ENCODE data around the gene LYPD5.

LYPD5 gene

DNA sequence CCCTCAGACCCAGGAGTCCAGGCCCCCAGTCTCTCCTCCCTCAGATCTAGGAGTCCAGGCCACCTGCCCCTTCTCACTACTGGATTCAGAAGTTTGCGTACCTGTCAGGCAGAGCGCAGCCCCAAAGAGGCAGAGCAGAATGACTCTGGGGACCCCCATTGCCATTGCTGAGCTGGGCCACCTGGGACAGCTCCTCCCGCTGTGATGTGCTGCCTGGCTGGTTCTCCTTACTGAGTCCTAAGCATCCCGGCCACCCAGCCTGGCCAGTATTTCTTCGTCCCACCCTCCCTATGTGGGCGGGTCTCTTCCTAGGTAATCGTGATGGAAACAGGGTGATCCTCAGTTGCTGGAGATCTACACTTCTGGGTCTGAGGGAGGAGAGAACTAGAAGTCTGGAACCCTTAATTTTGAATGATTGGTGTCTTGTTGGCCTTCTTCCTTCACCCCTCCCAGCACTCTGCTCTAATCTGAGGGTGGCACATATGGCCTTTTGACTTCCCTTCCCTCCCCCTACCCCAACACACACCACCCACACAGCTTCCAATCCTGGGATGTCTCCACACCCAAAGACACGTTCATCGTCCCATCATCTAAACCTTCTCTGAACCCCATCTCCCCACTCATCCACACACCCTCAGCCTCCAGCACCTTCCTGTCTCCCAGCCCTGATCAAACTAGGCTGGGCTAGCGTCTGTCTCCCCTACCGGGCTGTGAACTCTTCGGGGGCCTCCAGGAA is at the start of gene LYPD5:
TSS of gene LYPD5 (minus strand) at position 232 of the 736 bp plus-strand sequence. CDS start at position 165, 67 bp downstream.
- DNase-seq (ENCODE audit: extremely low spot score): no peak
- no peak for TF ChIP-seq CTCF (IDR thresholded peaks at IDR 0.05; ENCODE audit: control extremely low read depth, extremely low read depth, low read depth, missing control alignments)
- ChIA-PET POLR2A (no interaction called here), CTCF (no interaction called here)

DNA sequence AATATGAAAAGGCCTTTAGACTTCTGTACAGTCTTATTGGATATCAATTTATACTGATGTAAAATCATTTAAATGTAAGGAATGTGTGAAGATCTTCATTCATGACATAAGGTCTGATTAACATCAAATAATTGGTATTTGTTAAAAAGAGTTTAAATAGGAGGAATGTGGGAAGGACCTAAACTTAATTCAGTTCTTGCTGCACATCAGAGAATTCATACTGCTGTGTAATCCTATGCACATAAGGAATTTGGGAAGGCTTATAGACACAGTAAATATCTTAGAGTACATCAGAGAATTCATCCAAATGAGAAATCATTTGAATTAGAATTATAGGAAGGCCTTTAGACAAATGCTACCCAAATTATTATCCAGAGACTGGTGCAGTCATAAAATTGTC is 46.6 kb upstream of the LYPD5 start:
- CTCF ChIA-PET: no interaction called here
- TF ChIP-seq CTCF (IDR thresholded peaks at IDR 0.05; ENCODE audit: control extremely low read depth, extremely low read depth, low read depth, missing control alignments): no peak
- no peak for DNase-seq (ENCODE audit: extremely low spot score)
- POLR2A ChIA-PET: no interaction called here

- no peak for TF ChIP-seq CTCF (IDR thresholded peaks at IDR 0.05; ENCODE audit: control extremely low read depth, extremely low read depth, low read depth, missing control alignments)
- ChIA-PET CTCF (no interaction called here), POLR2A (no interaction called here)
- DNase-seq (ENCODE audit: extremely low spot score): no peak
Measured at GRCh38 chr19:43847884-43848283, 45.6 kb upstream of the LYPD5 start.

GRCh38 chr19:43847246-43847645 is 45.0 kb upstream of the LYPD5 start:
- ChIA-PET POLR2A (no interaction called here), CTCF (no interaction called here)
- no peak for DNase-seq (ENCODE audit: extremely low spot score)
- no peak for TF ChIP-seq CTCF (IDR thresholded peaks at IDR 0.05; ENCODE audit: control extremely low read depth, extremely low read depth, low read depth, missing control alignments)

DNA sequence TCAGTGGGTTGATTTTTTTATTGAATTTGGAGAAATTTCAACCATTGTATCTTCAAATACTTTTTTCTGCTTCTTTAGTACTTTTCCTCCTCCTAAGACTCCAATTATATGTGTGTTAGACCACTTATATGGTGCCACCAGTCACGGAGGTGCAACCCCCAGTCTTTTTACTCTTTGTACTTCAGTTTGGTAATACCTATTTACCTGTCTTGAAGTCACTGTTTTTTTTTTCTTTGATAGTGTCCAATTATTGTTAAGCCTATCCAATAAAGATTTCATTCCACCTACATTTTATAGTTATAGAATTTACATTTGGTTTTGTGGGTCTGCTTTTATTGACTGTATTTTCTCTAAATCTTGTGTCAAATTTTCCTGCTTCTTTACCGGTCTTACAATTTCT is 39.8 kb upstream of the LYPD5 start:
- TF ChIP-seq CTCF (IDR thresholded peaks at IDR 0.05; ENCODE audit: control extremely low read depth, extremely low read depth, low read depth, missing control alignments): no peak
- DNase-seq (ENCODE audit: extremely low spot score): no peak
- ChIA-PET POLR2A (no interaction called here), CTCF (interaction anchor here (1.4 kb wide), 1 partner anchor 68 kb away, joined by 3 read pairs; no protein-coding TSS in a partner anchor)

DNA sequence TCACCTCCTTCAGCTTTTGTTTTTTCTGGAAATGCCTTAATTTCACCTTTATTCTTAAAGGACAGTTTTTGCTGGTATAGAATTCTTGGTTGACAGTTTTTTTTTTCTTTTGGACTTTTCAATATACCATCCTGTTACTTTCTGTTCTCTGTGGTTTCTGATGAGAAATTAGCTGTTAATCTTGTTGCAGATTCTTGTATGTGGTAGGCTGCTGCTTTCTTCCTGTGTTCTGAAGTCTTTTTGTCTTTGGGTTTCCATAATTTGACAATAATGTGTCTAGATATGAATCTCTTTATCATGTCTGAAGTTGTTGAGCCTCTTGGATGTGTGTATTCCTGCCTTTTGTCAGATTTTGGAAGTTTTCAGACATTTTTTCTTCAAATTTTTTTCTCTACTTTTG is 36.9 kb upstream of the LYPD5 start:
- ChIA-PET CTCF (no interaction called here), POLR2A (no interaction called here)
- DNase-seq (ENCODE audit: extremely low spot score): no peak
- no peak for TF ChIP-seq CTCF (IDR thresholded peaks at IDR 0.05; ENCODE audit: control extremely low read depth, extremely low read depth, low read depth, missing control alignments)

Data from GM10248 (cell line).